Vagina (tissue), 2 donors: ENCODE measurements around the gene SLC37A1. TPM values are rescaled to one million over a fixed set of nuclear protein-coding genes. Genes with fewer than 3 reads are reported as not detected.
A peak's percentile ranks its signal among the peaks of the same experiment; 100 is the strongest.

Experiments used
- DNase-seq, 2 donors: peaks; one replicate each; pipeline ENCODE4 v3.0.0-alpha.2; 2017; ENCODE audit errors: extremely low spot score in 2 of 2
- H3K27ac ChIP-seq: fragments of 200-600 bp; sonication (generic); one replicate; pipeline ENCODE4 v1.5.1; 2019
- H3K27me3 ChIP-seq: fragments of 200-600 bp; sonication (generic); one replicate; pipeline ENCODE4 v1.5.1; 2019
- H3K36me3 ChIP-seq, 2 donors: fragments of 200-600 bp; sonication (generic); one replicate each; pipeline ENCODE4 v1.5.1; 2017 to 2019
- H3K4me1 ChIP-seq: fragments of 200-600 bp; sonication (generic); one replicate; pipeline ENCODE4 v1.5.1; 2019
- H3K4me3 ChIP-seq, 2 donors: fragments of 200-600 bp; sonication (generic); 1 replicate in 1 of 2; 2 replicates in 1 of 2; pipeline ENCODE4 v1.5.1; 2016 to 2019
- H3K9me3 ChIP-seq: fragments of 200-600 bp; sonication (generic); one replicate; pipeline ENCODE4 v1.5.1; 2019
- POLR2A ChIP-seq, 2 donors: fragments of 450-650 bp; IDR thresholded peaks; one replicate each; pipeline ENCODE4 v1.6.1; 2017; ENCODE audit warnings: antibody characterized with exemption in 2 of 2, mild to moderate bottlenecking in 2 of 2, moderate library complexity in 2 of 2
- POLR2AphosphoS5 ChIP-seq, 2 donors: sonication (generic); formaldehyde crosslinking; IDR thresholded peaks; one replicate each; pipeline ENCODE4 v1.9.0; 2017; ENCODE audit warnings: antibody characterized with exemption in 2 of 2, mild to moderate bottlenecking in 2 of 2, low read depth in 1 of 2; ENCODE audit not compliant: insufficient read depth in 1 of 2
- intact Hi-C: fragments of 100-400 bp; cut with DNase I; formaldehyde crosslinking; loops from one replicate; pipeline ENCODE4 v1.15.1; 2023
- total RNA-seq: library from RNA; depleted of rRNA; stranded (reverse); fragments of >200 nt; gene quantifications from one replicate; pipeline ENCODE4 v1.2.3, GENCODE V29; 2016
- TF ChIP-seq, protein P1 (sequence below), 3 experiments: fragments of 450-650 bp in 2 of 3; fragments of 200-600 bp in 1 of 3; sonication (generic) in 1 of 3; IDR thresholded peaks; one replicate each; pipeline ENCODE4 v1.5.1; 2017 to 2019; ENCODE audit warnings: antibody characterized with exemption in 3 of 3, mild to moderate bottlenecking in 2 of 3, moderate library complexity in 2 of 3

The SLC37A1 gene
- total RNA-seq, 1 donor from 2014 or later, result 11.8 TPM

DNA sequence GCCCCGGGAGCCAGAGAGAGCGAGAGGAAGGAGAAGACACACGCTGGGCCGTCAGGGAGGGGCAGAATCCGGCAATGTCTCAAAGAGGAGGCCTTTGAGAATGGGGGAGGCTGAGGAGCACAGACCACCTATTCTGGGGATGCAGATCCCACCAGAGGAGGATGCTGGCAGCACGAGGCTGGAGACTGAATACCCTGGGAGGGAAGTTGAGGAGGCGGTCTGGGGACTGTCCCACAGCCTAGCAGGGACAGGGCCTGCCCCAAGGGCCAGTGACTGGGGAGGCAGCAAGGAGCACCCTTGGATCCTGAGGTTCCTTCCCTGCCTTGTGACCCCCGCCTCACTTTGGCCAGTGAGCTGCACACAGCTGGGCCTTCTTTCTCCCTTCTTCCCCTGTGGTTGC lies 49.2 kb downstream of the SLC37A1 start:
- Histone ChIP-seq H3K27me3 (no peaks in the 10 kb centered on the region), H3K27ac (no peak overlapping the region), H3K9me3 (no peaks in the 10 kb centered on the region), H3K4me1 (no peaks in the 10 kb centered on the region), H3K36me3 (no peaks in the 10 kb centered on the region), H3K4me3 (no peak overlapping the region)
- no peak for DNase-seq
- intact Hi-C loops, result no loop called here
- TF ChIP-seq, protein P1, sequence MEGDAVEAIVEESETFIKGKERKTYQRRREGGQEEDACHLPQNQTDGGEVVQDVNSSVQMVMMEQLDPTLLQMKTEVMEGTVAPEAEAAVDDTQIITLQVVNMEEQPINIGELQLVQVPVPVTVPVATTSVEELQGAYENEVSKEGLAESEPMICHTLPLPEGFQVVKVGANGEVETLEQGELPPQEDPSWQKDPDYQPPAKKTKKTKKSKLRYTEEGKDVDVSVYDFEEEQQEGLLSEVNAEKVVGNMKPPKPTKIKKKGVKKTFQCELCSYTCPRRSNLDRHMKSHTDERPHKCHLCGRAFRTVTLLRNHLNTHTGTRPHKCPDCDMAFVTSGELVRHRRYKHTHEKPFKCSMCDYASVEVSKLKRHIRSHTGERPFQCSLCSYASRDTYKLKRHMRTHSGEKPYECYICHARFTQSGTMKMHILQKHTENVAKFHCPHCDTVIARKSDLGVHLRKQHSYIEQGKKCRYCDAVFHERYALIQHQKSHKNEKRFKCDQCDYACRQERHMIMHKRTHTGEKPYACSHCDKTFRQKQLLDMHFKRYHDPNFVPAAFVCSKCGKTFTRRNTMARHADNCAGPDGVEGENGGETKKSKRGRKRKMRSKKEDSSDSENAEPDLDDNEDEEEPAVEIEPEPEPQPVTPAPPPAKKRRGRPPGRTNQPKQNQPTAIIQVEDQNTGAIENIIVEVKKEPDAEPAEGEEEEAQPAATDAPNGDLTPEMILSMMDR (IDR thresholded peaks at IDR 0.05), result no peak
- no peak for TF ChIP-seq POLR2A (IDR thresholded peaks at IDR 0.05)
- TF ChIP-seq POLR2AphosphoS5 (IDR thresholded peaks at IDR 0.05; ENCODE audit: insufficient read depth in 1 of 2, low read depth in 1 of 2), result no peak

DNA sequence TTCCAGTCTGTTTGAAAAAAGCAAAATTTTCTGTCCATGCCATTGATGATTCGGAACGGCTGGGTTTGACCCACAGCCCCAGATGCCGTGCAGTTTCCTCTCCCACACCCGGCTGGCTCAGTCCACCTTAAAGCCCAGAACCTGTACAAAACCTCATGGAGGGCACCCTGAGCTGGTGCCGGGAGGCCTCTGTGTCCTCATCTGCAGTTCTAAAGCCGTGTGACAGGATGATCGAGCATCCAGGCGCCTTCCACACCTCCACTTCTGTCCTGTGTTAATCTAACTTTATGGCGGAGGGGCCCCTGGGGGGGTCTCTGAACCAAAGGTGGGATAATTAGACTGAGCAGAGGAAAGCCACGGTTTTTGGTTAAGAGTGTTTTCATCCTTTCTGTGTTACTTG lies 49.6 kb downstream of the SLC37A1 start:
- Histone ChIP-seq H3K9me3 (no peaks in the 10 kb centered on the region), H3K4me1 (no peaks in the 10 kb centered on the region), H3K4me3 (no peak overlapping the region), H3K27ac (no peak overlapping the region), H3K36me3 (peaks cover 0 to 2% of the 10 kb centered on the region in 2 donors), H3K27me3 (no peaks in the 10 kb centered on the region)
- DNase-seq, result no peak
- TF ChIP-seq POLR2AphosphoS5 (IDR thresholded peaks at IDR 0.05; ENCODE audit: insufficient read depth in 1 of 2, low read depth in 1 of 2) (no peak), POLR2A (IDR thresholded peaks at IDR 0.05) (no peak)
- TF ChIP-seq, protein P1 (IDR thresholded peaks at IDR 0.05), result no peak
- intact Hi-C loops, result no loop called here

DNA sequence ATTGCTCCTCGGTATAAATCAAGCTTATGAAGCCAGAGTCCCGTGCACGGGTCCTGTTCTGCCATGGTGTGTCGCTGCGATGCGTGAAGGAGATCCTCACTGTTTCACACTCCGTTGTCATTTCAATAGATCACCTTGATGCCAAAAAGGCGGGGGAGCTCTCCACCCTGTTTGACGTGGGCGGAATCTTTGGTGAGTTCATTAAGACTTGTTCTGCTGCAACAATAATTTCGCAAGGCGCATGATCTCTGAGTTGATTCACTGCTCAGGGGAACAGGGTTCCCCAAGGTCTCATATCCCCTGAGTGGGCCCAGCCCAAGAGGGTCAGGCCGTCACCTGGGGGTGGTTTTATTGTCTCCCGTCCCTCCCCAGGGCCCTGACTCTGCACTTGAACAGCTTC lies 50.0 kb downstream of the SLC37A1 start:
- H3K27me3 ChIP-seq, result no peaks in the 10 kb centered on the region
- H3K4me3 ChIP-seq, result no peak overlapping the region
- TF ChIP-seq POLR2A (IDR thresholded peaks at IDR 0.05), result no peak
- TF ChIP-seq, protein P1 (IDR thresholded peaks at IDR 0.05), result no peak
- TF ChIP-seq POLR2AphosphoS5 (IDR thresholded peaks at IDR 0.05; ENCODE audit: insufficient read depth in 1 of 2, low read depth in 1 of 2), result peak in 1 of 2 donors; percentile 55
- no peaks in the 10 kb centered on the region for H3K4me1 ChIP-seq
- no peak overlapping the region for H3K27ac ChIP-seq
- intact Hi-C loops, result no loop called here
- H3K9me3 ChIP-seq, result no peaks in the 10 kb centered on the region
- DNase-seq, result no peak
- H3K36me3 ChIP-seq, result peaks cover 0 to 6% of the 10 kb centered on the region in 2 donors

DNA sequence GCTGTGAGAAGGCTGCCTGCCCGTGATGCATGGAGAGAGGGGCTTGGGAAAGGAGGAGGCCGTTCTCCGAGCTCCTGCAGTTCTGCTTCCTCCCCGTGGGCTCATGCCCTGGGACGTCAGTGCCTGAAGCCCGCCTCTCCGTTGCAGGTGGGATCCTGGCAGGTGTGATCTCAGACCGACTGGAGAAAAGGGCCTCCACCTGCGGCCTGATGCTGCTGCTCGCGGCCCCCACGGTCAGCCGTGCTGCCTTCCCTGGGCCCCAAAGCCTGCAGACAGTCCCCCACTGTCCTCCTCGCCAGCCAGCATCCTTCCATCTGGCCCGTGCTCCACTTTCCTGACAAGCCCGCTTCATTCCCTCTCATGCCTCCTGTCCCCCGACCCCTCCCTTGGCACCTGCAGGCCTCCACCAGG lies 50.9 kb downstream of the SLC37A1 start:
- Histone ChIP-seq H3K4me1 (no peaks in the 10 kb centered on the region), H3K9me3 (no peaks in the 10 kb centered on the region), H3K4me3 (no peak overlapping the region), H3K27me3 (no peaks in the 10 kb centered on the region), H3K36me3 (peaks cover 0 to 13% of the 10 kb centered on the region in 2 donors), H3K27ac (no peak overlapping the region)
- no peak for DNase-seq
- TF ChIP-seq, protein P1 (IDR thresholded peaks at IDR 0.05), result no peak
- TF ChIP-seq POLR2A (IDR thresholded peaks at IDR 0.05) (no peak), POLR2AphosphoS5 (IDR thresholded peaks at IDR 0.05; ENCODE audit: insufficient read depth in 1 of 2, low read depth in 1 of 2) (no peak)
- intact Hi-C loops, result no loop called here

DNA sequence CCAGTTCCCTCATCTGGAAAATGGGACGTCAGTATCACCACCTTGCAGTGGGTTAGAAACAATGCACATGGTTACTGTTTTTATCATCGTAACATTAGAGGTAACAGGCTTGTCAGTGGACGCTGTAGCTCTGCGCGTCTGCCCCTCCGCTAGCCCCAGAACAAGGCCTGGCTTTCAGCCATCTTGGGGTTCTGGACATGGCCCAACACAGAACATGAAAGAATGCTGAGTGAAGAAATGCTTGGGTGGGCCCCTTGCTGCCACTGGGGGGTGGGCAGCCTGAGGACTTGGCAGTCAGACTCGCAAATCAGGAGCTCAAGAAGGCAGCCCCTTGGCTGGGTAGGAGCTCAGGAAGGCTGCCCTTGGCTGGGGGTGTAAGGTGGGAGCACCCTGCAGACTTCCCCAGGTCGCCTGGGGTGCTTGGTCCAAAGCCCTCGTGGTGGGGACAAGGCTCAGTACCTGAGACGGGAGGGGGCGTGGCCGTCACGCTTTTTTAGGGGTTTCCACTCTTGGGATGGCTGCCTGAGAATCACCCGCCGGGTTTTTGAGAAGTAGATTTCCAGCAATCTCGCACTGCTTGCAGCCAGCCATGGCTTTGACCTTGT lies 51.7 kb downstream of the SLC37A1 start:
- no peaks in the 10 kb centered on the region for H3K4me1 ChIP-seq
- intact Hi-C loops, result no loop called here
- H3K9me3 ChIP-seq, result no peaks in the 10 kb centered on the region
- H3K36me3 ChIP-seq, result peaks cover 0 to 13% of the 10 kb centered on the region in 2 donors
- H3K27me3 ChIP-seq, result no peaks in the 10 kb centered on the region
- no peak for DNase-seq
- H3K27ac ChIP-seq, result no peak overlapping the region
- no peak overlapping the region for H3K4me3 ChIP-seq
- TF ChIP-seq, protein P1 (IDR thresholded peaks at IDR 0.05), result no peak
- TF ChIP-seq POLR2AphosphoS5 (IDR thresholded peaks at IDR 0.05; ENCODE audit: insufficient read depth in 1 of 2, low read depth in 1 of 2) (no peak), POLR2A (IDR thresholded peaks at IDR 0.05) (no peak)
